ENCODE results near the gene SCART1. TPM values are rescaled to one million over a fixed set of nuclear protein-coding genes. Genes with fewer than 3 reads are reported as not detected.
"Not testable (repeated sequence)": the region's sequence is repeated elsewhere in the genome, so short reads cannot be mapped to it uniquely, and the experiment has no call there.

SCART1 gene
- total RNA-seq, result 1 to 10 TPM; 2.0 to 3.6 TPM

DNA sequence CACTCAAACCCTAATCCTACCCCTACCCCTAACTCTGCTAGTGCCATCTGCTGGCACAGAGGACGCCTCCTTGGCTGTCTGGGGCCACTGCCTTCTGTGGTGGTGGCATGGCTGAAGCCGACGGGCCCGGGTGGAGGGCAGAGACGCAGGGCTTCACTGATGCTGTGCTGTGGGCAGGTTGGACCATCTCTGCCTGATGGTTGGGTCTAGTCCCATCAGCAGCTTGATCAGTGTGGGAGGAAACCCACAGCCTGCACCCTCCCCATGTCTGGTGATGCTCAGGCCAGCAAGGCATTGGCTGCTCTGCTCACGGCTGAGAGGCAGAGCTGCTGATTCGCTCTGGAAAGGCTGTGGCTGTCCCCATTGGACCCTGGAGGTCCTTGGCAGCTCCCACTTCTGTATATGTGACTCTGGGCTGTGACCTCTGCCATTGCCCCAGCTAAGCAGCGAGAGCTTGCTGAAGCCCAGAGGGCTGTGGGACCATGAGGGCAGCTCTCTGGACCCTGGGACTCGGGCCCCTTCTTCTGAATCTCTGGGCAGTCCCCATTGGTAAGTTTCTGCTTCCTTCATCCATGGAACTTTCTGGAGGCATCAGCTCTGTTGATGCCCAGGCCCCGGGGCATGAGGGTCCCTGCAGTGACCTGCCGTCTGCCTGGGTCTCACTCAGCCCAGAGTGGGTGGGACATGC lies at the start of gene SCART1:
SCART1 (plus strand) TSS at position 430 of the 688 bp plus-strand sequence; CDS start at position 483, 53 bp downstream.
- ATAC-seq (peak; percentile 45 to 50), DNase-seq (ENCODE audit: low spot score) (no peak)
- peaks cover 0 to 2% of the 10 kb centered on the region in 2 donors for H3K4me1 Mint-ChIP-seq (ENCODE audit: low read depth in 2 of 2)
- H3K27me3 Mint-ChIP-seq, result no peaks in the 10 kb centered on the region
- peaks cover 5% of the 10 kb centered on the region for H3K9me3 Mint-ChIP-seq
- H3K27ac Mint-ChIP-seq, result no peak within 1 kb of the TSS
- H3K36me3 Mint-ChIP-seq, result peaks cover 9% of the 10 kb centered on the region
- no peak within 1 kb of the TSS for H3K4me3 Mint-ChIP-seq

DNA sequence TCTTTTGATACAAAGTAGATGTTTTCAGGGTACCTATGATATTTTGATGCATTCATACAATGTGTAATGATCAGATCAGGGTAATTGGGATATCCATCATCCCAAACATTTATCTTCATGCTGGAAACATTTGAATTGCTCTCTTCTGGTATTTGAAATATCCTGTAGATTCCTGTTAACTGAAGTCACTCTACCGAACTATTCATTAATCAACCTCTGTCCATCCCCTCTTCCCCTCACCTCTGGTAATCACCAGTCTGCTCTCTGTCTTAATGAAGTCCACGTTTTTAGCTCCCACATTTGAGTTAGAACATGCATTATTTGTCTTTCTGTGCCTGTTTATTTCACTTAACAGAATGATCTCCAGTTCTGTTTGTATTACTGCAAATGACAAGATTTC lies 48.5 kb upstream of the SCART1 start:
- no peak for ATAC-seq
- no peaks in the 10 kb centered on the region for H3K27me3 Mint-ChIP-seq
- DNase-seq (ENCODE audit: low spot score), result no peak
- H3K27ac Mint-ChIP-seq, result peak overlapping the region; percentile 3 to 6
- H3K4me3 Mint-ChIP-seq, result no peak overlapping the region
- peaks cover 49 to 63% of the 10 kb centered on the region in 2 donors for H3K4me1 Mint-ChIP-seq (ENCODE audit: low read depth in 2 of 2)
- H3K36me3 Mint-ChIP-seq, result peaks cover 43% of the 10 kb centered on the region
- no peaks in the 10 kb centered on the region for H3K9me3 Mint-ChIP-seq

DNA sequence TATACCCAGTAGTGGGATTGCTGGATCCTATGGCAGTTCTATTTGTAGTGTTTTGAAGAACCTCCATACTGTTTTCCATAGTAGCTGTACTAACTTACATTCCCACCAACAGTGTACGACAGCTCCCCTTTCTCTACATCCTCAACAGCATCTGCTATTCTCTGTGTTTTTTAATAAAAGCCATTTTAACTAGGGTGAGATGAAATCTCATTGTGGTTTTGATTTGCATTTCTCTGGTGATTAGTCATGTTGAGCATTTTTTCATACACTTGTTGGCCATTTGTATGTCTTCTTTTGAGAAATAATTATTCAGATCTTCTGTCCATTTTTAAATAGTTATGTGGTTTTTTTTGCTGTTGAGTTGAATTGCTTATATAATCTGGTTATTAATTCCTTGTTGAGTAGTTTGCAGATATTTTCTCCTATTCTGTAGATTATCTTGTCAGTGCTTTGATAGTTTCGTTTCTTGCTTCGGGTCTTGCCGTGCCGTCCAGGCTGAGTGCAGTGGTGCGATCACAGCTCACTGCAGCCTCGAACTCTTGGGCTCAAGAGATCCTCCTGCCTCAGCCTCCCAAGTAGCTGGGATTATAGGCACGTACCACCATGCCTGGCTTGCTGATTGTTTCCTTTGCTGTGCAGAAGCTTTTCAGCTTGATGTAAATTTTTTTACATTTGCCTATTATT lies 47.8 kb upstream of the SCART1 start:
- H3K4me1 Mint-ChIP-seq (ENCODE audit: low read depth in 2 of 2), result peaks cover 46 to 56% of the 10 kb centered on the region in 2 donors
- DNase-seq (ENCODE audit: low spot score), result no peak
- H3K4me3 Mint-ChIP-seq, result no peak overlapping the region
- peak overlapping the region; percentile 3 to 6 for H3K27ac Mint-ChIP-seq
- no peaks in the 10 kb centered on the region for H3K9me3 Mint-ChIP-seq
- no peak for ATAC-seq
- H3K27me3 Mint-ChIP-seq, result no peaks in the 10 kb centered on the region
- peaks cover 50% of the 10 kb centered on the region for H3K36me3 Mint-ChIP-seq

DNA sequence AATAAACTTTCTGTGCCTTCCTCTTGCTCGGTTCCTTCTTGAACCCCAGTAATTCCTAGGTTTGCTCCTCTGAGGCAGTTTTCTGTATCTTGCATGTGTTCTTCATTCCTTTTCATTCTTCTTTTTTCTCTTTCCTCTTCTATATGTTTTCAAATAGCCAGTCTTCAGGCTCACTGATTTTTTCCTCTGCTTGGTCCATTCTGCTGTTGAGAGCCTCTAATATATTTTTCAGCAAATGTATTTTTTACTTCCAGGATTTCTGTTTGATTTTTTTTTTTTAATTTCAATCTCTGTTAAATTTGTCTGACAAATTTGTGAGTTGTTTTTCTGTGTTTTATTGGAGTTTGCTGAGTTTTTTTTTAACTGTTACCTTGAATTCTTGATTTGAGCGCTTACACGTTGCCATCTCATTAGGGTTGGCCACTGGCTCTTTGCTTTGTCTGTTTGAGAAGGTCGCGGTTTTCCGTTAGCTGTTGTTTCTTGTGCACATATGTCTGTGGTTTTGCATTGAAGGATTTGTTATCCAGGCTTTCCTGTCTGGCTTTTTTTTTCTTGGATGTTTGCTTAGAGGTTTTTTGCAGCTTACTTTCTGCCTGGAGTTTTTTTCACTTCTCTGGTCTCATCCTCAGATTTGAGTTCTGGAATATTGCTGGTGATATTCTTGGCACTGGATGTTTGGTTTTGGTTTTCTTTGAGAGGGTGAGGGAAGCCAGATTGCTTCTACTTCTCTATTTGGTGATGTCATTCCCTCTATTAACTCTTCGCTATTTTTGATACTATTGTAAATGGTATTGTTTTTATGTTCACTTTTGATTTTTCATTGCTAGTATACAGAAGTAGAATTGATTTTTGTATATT lies 42.0 kb upstream of the SCART1 start:
- DNase-seq (ENCODE audit: low spot score), result no peak
- H3K36me3 Mint-ChIP-seq, result peaks cover 76% of the 10 kb centered on the region
- H3K27me3 Mint-ChIP-seq, result no peaks in the 10 kb centered on the region
- peaks cover 13% of the 10 kb centered on the region for H3K9me3 Mint-ChIP-seq
- ATAC-seq, result no peak
- no peak overlapping the region for H3K27ac Mint-ChIP-seq
- no peak overlapping the region for H3K4me3 Mint-ChIP-seq
- peaks cover 22 to 23% of the 10 kb centered on the region in 2 donors for H3K4me1 Mint-ChIP-seq (ENCODE audit: low read depth in 2 of 2)

DNA sequence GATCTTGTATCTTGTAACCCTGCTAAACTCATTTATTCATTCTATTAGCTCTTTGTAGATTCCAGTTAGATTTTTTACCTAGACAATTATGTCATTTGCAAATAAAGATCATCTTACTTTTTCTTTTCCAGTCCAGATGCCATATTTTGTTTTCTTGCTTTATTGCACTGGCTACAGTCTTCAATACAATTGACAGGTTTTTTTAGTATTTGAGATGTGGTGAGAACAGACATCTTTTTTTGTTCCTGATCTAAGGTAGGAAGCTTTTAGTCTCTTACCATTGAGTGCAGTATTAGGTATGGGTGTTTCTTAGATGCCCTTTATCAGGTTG lies 41.4 kb upstream of the SCART1 start:
- Mint-ChIP-seq H3K4me3 (no peak overlapping the region), H3K9me3 (peaks cover 13% of the 10 kb centered on the region), H3K27ac (no peak overlapping the region), H3K27me3 (no peaks in the 10 kb centered on the region), H3K36me3 (peaks cover 76% of the 10 kb centered on the region), H3K4me1 (ENCODE audit: low read depth in 2 of 2) (peaks cover 18 to 22% of the 10 kb centered on the region in 2 donors)
- ATAC-seq, result no peak
- no peak for DNase-seq (ENCODE audit: low spot score)

DNA sequence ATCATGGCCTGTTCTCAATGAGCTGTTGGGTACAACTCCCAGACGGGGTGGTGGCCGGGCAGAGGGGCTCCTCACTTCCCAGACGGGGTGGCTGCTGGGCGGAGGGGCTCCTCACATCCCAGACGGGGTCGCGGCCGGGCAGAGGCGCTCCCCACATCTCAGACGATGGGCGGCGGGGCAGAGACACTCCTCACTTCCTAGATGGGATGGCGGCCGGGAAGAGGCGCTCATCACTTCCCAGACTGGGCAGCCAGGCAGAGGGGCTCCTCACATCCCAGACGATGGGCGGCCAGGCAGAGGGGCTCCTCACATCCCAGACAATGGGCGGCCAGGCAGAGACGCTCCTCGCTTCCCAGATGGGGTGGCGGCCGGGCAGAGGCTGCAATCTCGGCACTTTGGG lies 39.3 kb upstream of the SCART1 start:
- not testable (repeated sequence) for H3K27ac Mint-ChIP-seq; H3K4me3 Mint-ChIP-seq; H3K27me3 Mint-ChIP-seq; DNase-seq (ENCODE audit: low spot score); ATAC-seq
- Mint-ChIP-seq H3K36me3 (peaks cover 57% of the 10 kb centered on the region), H3K4me1 (ENCODE audit: low read depth in 2 of 2) (peaks cover 5 to 14% of the 10 kb centered on the region in 2 donors), H3K9me3 (peaks cover 13% of the 10 kb centered on the region)

DNA sequence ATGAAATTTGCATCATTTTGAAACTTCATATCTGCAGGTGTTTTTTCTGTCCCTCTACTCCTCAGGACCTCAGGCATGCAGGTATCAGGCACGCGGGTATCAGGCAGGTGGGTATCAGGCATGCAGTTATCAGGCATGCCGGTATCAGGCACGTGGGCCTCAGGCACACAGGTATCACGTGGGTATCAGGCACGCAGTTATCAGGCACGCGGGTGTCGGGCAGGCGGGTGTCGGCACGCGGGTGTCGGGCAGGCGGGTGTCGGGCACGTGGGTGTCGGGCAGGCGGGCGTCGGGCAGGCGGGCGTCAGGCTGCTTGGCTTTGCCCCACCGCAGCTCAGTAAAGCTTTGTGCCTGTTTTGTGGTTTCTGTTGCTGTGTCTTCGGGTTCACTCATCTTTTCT lies 38.0 kb upstream of the SCART1 start:
- Mint-ChIP-seq H3K4me3 (no peak overlapping the region), H3K27me3 (no peaks in the 10 kb centered on the region), H3K36me3 (peaks cover 44% of the 10 kb centered on the region), H3K9me3 (peaks cover 13% of the 10 kb centered on the region), H3K27ac (no peak overlapping the region), H3K4me1 (ENCODE audit: low read depth in 2 of 2) (peaks cover 0 to 9% of the 10 kb centered on the region in 2 donors)
- no peak for DNase-seq (ENCODE audit: low spot score)
- no peak for ATAC-seq

DNA sequence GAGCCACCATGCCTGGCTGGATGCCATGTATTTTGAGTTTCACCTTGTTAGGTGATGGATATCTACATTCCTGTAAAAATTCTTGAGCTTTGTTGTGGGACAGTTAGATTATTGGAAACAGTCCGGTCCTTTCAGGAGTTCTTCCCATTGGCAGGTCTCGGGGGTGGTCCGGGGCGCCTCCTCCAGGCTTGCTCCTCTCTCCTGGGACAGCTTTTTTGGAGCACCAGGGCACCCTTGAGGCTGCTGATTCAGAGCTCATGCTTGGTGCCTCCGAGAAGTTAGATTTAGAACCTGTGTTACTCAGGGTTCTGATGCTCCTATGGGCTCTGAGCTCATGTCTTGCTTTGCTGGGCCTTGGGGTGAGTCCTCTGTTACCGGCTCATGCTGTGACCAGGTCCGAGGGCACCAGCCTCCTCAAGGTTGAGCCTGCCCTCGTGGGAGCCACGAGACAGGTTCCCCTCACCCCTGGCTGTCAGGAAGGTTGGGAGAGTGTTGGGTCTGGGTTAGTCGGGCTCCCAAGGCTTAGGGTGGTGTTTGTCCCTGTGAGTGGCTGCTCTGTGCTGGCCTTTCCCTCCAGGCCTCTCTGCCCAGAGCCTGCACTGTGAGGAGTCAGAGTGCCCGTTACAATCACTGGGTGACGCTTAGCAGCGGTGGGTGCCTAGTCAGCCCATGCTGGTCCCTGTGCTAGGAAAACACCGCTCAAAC lies 35.3 kb upstream of the SCART1 start:
- peaks cover 17% of the 10 kb centered on the region for H3K36me3 Mint-ChIP-seq
- H3K4me1 Mint-ChIP-seq (ENCODE audit: low read depth in 2 of 2), result peaks cover 0 to 6% of the 10 kb centered on the region in 2 donors
- DNase-seq (ENCODE audit: low spot score) (no peak), ATAC-seq (no peak)
- H3K4me3 Mint-ChIP-seq, result no peak overlapping the region
- H3K9me3 Mint-ChIP-seq, result peaks cover 2% of the 10 kb centered on the region
- no peak overlapping the region for H3K27ac Mint-ChIP-seq
- H3K27me3 Mint-ChIP-seq, result no peaks in the 10 kb centered on the region

DNA sequence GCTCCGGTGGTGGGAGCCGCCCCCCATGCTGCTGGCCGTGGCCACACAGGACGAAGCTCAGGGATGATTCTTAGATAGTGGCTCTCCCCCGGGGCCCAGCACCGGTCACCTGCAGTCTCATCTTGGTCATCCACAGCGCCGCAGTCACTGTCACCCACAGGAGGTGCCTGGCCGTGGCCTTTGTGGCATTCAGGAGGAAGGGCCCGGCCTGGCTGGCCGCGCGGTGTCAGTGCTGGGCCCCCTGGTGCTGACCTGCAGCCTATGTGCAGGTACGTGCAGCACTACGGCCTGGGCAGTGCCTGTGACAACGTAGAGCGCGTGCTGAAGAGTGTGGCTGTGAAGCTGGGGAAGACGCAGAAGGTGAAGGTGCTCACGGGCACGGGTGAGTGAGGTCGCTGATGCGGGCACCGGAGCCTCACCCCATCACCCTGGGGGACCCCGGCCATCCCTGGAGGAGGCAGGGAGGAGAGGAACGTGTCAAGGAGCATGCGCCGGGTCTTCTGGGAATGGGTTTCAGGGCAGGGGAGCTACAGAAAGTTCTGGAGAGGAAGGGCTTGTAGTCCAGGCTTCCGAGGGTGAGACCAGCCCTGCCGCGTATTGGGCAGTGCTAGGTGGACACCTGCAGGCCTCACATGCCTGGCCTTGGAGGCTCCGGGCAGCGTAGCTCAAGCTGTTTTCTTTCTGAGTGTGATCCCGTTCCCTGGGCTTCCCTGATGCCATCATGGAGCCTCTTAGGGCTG lies 34.4 kb upstream of the SCART1 start:
- DNase-seq (ENCODE audit: low spot score), result no peak
- peaks cover 0 to 6% of the 10 kb centered on the region in 2 donors for H3K4me1 Mint-ChIP-seq (ENCODE audit: low read depth in 2 of 2)

DNA sequence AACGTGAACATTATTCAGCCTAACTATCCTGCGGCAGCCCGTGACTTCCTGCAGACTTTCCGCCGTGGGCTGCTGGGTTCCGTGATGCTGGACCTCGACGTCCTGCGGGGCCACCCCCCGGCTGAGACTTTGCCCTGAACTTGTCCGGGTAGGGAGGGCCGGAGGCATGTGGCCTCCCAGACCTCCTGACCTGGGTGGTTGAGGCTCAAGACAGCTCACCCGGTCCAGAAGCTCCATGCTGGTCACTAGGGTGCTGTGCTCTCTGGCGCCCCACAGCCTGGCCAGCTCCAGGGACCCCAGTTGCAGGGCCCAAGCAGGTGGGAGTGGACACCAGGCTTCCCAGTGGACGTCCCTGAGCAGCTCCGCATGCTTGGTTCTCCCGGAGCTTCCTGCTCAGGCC lies 33.7 kb upstream of the SCART1 start:
- no peak overlapping the region for H3K4me3 Mint-ChIP-seq
- H3K36me3 Mint-ChIP-seq, result peaks cover 13% of the 10 kb centered on the region
- H3K27me3 Mint-ChIP-seq, result no peaks in the 10 kb centered on the region
- no peak for DNase-seq (ENCODE audit: low spot score)
- no peaks in the 10 kb centered on the region for H3K9me3 Mint-ChIP-seq
- ATAC-seq, result no peak
- H3K4me1 Mint-ChIP-seq (ENCODE audit: low read depth in 2 of 2), result peaks cover 0 to 6% of the 10 kb centered on the region in 2 donors
- no peak overlapping the region for H3K27ac Mint-ChIP-seq

More for the DNA sequence above, 34.4 kb upstream of the SCART1 start:
- H3K9me3 Mint-ChIP-seq, result no peaks in the 10 kb centered on the region
- ATAC-seq, result no peak
- H3K27ac Mint-ChIP-seq, result no peak overlapping the region
- H3K27me3 Mint-ChIP-seq, result no peaks in the 10 kb centered on the region
- no peak overlapping the region for H3K4me3 Mint-ChIP-seq
- peaks cover 13% of the 10 kb centered on the region for H3K36me3 Mint-ChIP-seq

DNA sequence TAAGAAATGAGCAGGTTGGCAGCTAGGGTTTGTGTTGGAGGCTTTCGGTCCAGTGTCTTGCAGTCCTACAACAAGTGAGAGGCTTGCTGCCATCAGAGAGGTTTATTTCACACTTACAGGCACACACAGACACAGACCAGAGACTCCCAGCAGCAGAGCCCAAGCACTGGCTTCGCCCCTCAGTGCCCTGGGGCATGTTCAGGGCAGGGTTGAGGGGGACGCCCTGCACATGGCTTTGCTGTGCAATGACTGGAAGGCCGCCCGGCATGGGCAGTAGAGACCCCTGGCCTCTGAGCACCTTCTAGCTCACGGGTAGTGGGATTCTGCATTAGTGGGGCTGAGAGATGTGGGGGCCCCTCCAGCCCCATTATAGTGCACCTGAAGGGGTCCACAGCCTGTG lies 33.2 kb upstream of the SCART1 start:
- Mint-ChIP-seq H3K27ac (no peak overlapping the region), H3K27me3 (no peaks in the 10 kb centered on the region), H3K4me1 (ENCODE audit: low read depth in 2 of 2) (peaks cover 0 to 6% of the 10 kb centered on the region in 2 donors), H3K9me3 (no peaks in the 10 kb centered on the region), H3K4me3 (no peak overlapping the region), H3K36me3 (peaks cover 7% of the 10 kb centered on the region)
- ATAC-seq (no peak), DNase-seq (ENCODE audit: low spot score) (no peak)

DNA sequence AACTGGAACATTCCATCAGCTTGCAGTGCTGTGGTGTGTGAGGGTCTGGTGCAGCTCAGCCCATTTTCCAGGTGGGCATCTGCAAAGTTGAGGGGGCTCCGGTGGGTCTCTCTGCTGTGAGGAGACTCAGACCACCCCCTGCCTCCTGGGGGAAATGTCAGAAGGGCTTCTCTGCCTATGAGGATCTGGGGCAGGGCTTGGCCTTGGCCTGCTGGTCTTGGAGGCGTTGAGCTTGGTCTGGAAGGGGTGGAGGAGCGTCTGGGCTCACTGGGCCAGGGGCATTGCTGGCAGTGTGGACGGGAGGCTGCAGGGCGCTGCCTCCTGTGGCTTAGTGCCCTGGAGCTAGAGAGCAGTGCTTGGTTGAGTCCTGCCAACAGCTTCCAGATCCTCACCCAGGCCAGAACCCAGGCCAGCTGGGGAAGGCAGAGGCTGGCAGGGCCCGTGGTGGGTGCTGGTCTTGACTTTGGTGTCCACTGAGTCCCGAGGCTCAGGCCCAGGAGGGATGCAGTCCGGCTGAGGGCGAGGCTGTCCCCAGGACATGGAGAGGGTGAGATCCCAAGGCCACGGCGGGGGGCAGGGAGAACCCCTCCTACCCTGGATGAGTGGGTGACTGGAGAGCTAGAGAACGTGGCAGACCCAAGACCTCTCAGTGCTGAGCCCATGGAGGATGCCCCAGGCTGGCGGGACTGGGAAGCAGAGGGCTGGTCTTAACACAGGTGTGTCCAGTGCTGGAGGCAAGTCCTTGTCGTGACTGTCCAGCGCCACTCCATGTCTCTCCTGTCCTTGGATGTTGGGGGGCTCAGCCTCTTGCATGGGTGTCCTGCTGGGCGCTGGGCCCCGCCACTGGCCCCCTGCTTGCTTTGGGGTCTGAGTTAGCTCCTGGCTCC lies 32.2 kb upstream of the SCART1 start:
- no peak for DNase-seq (ENCODE audit: low spot score)
- H3K36me3 Mint-ChIP-seq, result no peaks in the 10 kb centered on the region
- no peaks in the 10 kb centered on the region for H3K9me3 Mint-ChIP-seq
- ATAC-seq, result no peak
- H3K4me1 Mint-ChIP-seq (ENCODE audit: low read depth in 2 of 2), result peaks cover 0 to 4% of the 10 kb centered on the region in 2 donors
- H3K4me3 Mint-ChIP-seq, result no peak overlapping the region
- no peaks in the 10 kb centered on the region for H3K27me3 Mint-ChIP-seq
- H3K27ac Mint-ChIP-seq, result no peak overlapping the region

All from natural killer cell treated with Interleukin-12 subunit alpha and Interleukin-12 subunit beta and Interleukin-15 and Interleukin-18, amount 100 ng/mL, for 72 hours (primary cell).